ENCODE results near the gene BBX.

The BBX gene

GRCh38 chr3:107756649-107757048 is 233.9 kb downstream of the BBX start:
- no peak overlapping the region for H3K27ac ChIP-seq
- DNase-seq (ENCODE audit: low spot score) = no peak
- ChIA-PET POLR2A (ENCODE audit: low non-redundant PET) (no interaction called here), CTCF (interaction anchor here (0.7 kb wide), 2 partner anchors 155 to 182 kb away, joined by 3 to 8 read pairs; no protein-coding TSS in a partner anchor)
- TF ChIP-seq CTCF (conservative IDR thresholded peaks at IDR 0.05; ENCODE audit: low read depth) = no peak

GRCh38 chr3:107757140-107757539 is 234.4 kb downstream of the BBX start:
- no peak overlapping the region for H3K27ac ChIP-seq
- DNase-seq (ENCODE audit: low spot score) = no peak
- ChIA-PET POLR2A (ENCODE audit: low non-redundant PET) (no interaction called here), CTCF (no interaction called here)
- no peak for TF ChIP-seq CTCF (conservative IDR thresholded peaks at IDR 0.05; ENCODE audit: low read depth)

- H3K27ac ChIP-seq = no peak overlapping the region
- ChIA-PET CTCF (no interaction called here), POLR2A (ENCODE audit: low non-redundant PET) (no interaction called here)
- no peak for TF ChIP-seq CTCF (conservative IDR thresholded peaks at IDR 0.05; ENCODE audit: low read depth)
- DNase-seq (ENCODE audit: low spot score) = no peak
Observed at GRCh38 chr3:107760144-107760543, 237.4 kb downstream of the BBX start.

GRCh38 chr3:107761391-107761790 is 238.6 kb downstream of the BBX start:
- CTCF ChIA-PET = interaction anchor here (0.6 to 0.7 kb wide), 2 partner anchors 187 to 400 kb away, joined by 3 to 4 read pairs; no protein-coding TSS in a partner anchor
- TF ChIP-seq CTCF (conservative IDR thresholded peaks at IDR 0.05; ENCODE audit: low read depth) = no peak
- POLR2A ChIA-PET (ENCODE audit: low non-redundant PET) = no interaction called here
- no peak for DNase-seq (ENCODE audit: low spot score)
- no peak overlapping the region for H3K27ac ChIP-seq

- CTCF ChIA-PET = no interaction called here
Observed at GRCh38 chr3:107765524-107765923, 242.8 kb downstream of the BBX start.

GRCh38 chr3:107767897-107768605 is 245.3 kb downstream of the BBX start:
- no peak for TF ChIP-seq CTCF (conservative IDR thresholded peaks at IDR 0.05; ENCODE audit: low read depth)
- ChIA-PET POLR2A (ENCODE audit: low non-redundant PET) (no interaction called here), CTCF (no interaction called here)
- H3K27ac ChIP-seq = no peak overlapping the region
- no peak for DNase-seq (ENCODE audit: low spot score)

More at GRCh38 chr3:107765524-107765923, 242.8 kb downstream of the BBX start:
- no peak for DNase-seq (ENCODE audit: low spot score)
- no peak for TF ChIP-seq CTCF (conservative IDR thresholded peaks at IDR 0.05; ENCODE audit: low read depth)
- POLR2A ChIA-PET (ENCODE audit: low non-redundant PET) = no interaction called here
- no peak overlapping the region for H3K27ac ChIP-seq

Measured in RWPE1 (cell line).